Trophoblast cell (in vitro differentiated cells and primary cell): Measurements from ENCODE around the gene BCDIN3D.

Experiments used
- DNase-seq, 2 donors: peaks; one replicate each; pipeline ENCODE4 v3.0.0-alpha.2; 2016
- H2AFZ ChIP-seq: 2 replicates; pipeline ENCODE4 v1.6.1; 2013; ENCODE audit warnings: low read length, moderate library complexity, mild to moderate bottlenecking; ENCODE audit not compliant: insufficient read depth, poor library complexity
- H2AK5ac ChIP-seq: 2 replicates; pipeline ENCODE4 v1.6.1; 2013; ENCODE audit warnings: mild to moderate bottlenecking, low read length
- H2BK120ac ChIP-seq: 2 replicates; pipeline ENCODE4 v1.6.1; 2013; ENCODE audit warnings: low read length, mild to moderate bottlenecking, moderate library complexity; ENCODE audit not compliant: insufficient read depth, poor library complexity
- H2BK12ac ChIP-seq: 2 replicates; pipeline ENCODE4 v1.6.1; 2013; ENCODE audit warnings: mild to moderate bottlenecking, low read length, moderate library complexity
- H2BK5ac ChIP-seq: 2 replicates; pipeline ENCODE4 v1.6.1; 2013; ENCODE audit warnings: low read length, low read depth, moderate library complexity, mild to moderate bottlenecking; ENCODE audit not compliant: poor library complexity
- H3K14ac ChIP-seq: 2 replicates; pipeline ENCODE4 v1.6.1; 2013; ENCODE audit warnings: mild to moderate bottlenecking, low read length
- H3K18ac ChIP-seq: 2 replicates; pipeline ENCODE4 v1.6.1; 2013; ENCODE audit warnings: mild to moderate bottlenecking, low read length
- H3K23ac ChIP-seq: 2 replicates; pipeline ENCODE4 v1.6.1; 2013; ENCODE audit warnings: low read length
- H3K27ac ChIP-seq: 2 replicates; pipeline ENCODE4 v1.5.1; 2013; ENCODE audit warnings: low read depth, mild to moderate bottlenecking, inconsistent platforms, low read length, moderate library complexity
- H3K27me3 ChIP-seq: 2 replicates; pipeline ENCODE4 v1.6.1; 2013; ENCODE audit warnings: inconsistent platforms, mild to moderate bottlenecking, low read length, moderate library complexity; ENCODE audit not compliant: insufficient read depth
- H3K36me3 ChIP-seq, 2 experiments: 1 replicate in 1 of 2; 2 replicates in 1 of 2; pipeline ENCODE4 v1.6.1; 2013; ENCODE audit warnings: low read length in 2 of 2, mild to moderate bottlenecking in 2 of 2, moderate library complexity in 1 of 2; ENCODE audit not compliant: insufficient read depth in 2 of 2, control insufficient read depth in 1 of 2
- H3K4ac ChIP-seq: 2 replicates; pipeline ENCODE4 v1.6.1; 2013; ENCODE audit warnings: low read depth, mild to moderate bottlenecking, low read length, moderate library complexity
- H3K4me1 ChIP-seq, 2 experiments: 1 replicate in 1 of 2; 2 replicates in 1 of 2; pipeline ENCODE4 v1.6.1; 2013; ENCODE audit warnings: low read length in 2 of 2, mild to moderate bottlenecking in 2 of 2, moderate library complexity in 1 of 2; ENCODE audit not compliant: insufficient read depth in 2 of 2, control insufficient read depth in 1 of 2
- H3K4me2 ChIP-seq: 2 replicates; pipeline ENCODE4 v1.6.1; 2013; ENCODE audit warnings: inconsistent platforms, mild to moderate bottlenecking, low read length, moderate library complexity
- H3K4me3 ChIP-seq: 2 replicates; pipeline ENCODE4 v1.5.1; 2013; ENCODE audit warnings: mild to moderate bottlenecking, low read depth, low read length, inconsistent platforms
- H3K79me1 ChIP-seq: one replicate; pipeline ENCODE4 v1.6.1; 2013; ENCODE audit warnings: low read length
- H3K79me2 ChIP-seq: 2 replicates; pipeline ENCODE4 v1.6.1; 2013; ENCODE audit warnings: low read length, mild to moderate bottlenecking; ENCODE audit not compliant: control insufficient read depth, insufficient read depth, poor library complexity
- H3K9ac ChIP-seq: 2 replicates; pipeline ENCODE4 v1.6.1; 2013; ENCODE audit warnings: mild to moderate bottlenecking, low read length
- H3K9me3 ChIP-seq: 2 replicates; pipeline ENCODE4 v1.6.1; 2013; ENCODE audit warnings: low read depth, mild to moderate bottlenecking, control low read depth, inconsistent platforms, low read length; ENCODE audit not compliant: insufficient read depth
- H4K12ac ChIP-seq: 2 replicates; pipeline ENCODE4 v1.6.1; 2013; ENCODE audit warnings: low read depth, mild to moderate bottlenecking, low read length, moderate library complexity
- H4K8ac ChIP-seq: 2 replicates; pipeline ENCODE4 v1.6.1; 2013; ENCODE audit warnings: low read depth, mild to moderate bottlenecking, low read length, moderate library complexity
- H4K91ac ChIP-seq: one replicate; pipeline ENCODE4 v1.6.1; 2013; ENCODE audit warnings: low read depth, mild to moderate bottlenecking, low read length, moderate library complexity
- WGBS: extraction: QIAGEN DNeasy Blood & Tissue Kit; methylation state at CpG from one replicate; pipeline ENCODE4 v1.1.7; 2013; ENCODE audit warnings: missing lambda C conversion rate; ENCODE audit not compliant: insufficient read length, insufficient coverage; ENCODE audit errors: extremely low coverage; 5-methylcytosine and 5-hydroxymethylcytosine counted together

BCDIN3D gene

DNA sequence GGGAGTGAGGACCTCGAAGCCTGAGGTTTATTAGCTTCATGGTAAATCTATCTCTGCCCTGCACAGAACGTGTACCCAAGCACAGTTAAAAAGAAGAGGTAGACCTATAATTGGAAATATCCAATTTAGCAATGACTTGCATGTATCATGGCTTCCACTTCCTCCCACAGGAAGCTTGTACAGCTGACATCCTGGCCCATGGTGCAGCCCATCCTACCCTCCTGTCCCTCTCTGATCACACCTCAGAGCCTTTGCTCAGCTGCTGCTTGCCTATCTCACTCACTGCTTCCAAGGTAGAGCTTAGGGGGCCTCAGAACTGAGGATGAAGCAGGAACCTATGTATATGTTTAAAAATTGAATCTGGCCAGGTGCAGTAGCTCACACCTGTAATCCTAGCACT lies 4.3 kb upstream of the BCDIN3D start:
- Histone ChIP-seq H3K4me1 (peaks cover 2% of the 10 kb centered on the region in 2 experiments), H2BK12ac (no peak overlapping the region), H3K27ac (no peak overlapping the region), H3K79me2 (no peaks in the 10 kb centered on the region), H3K14ac (no peak overlapping the region), H2AFZ (no peak overlapping the region), H3K27me3 (no peaks in the 10 kb centered on the region), H3K18ac (no peak overlapping the region), H3K9me3 (no peaks in the 10 kb centered on the region), H2AK5ac (no peak overlapping the region), H2BK120ac (no peak overlapping the region), H3K9ac (no peak overlapping the region), H3K4me3 (no peak overlapping the region), H4K8ac (no peak overlapping the region), H3K79me1 (peaks cover 4% of the 10 kb centered on the region), H4K91ac (no peak overlapping the region), H2BK5ac (no peak overlapping the region), H3K4ac (no peak overlapping the region), H4K12ac (no peak overlapping the region), H3K36me3 (no peaks in the 10 kb centered on the region), H3K23ac (no peak overlapping the region), H3K4me2 (no peak overlapping the region)
- WGBS, result no CpG with 5 or more reads among the region's 2 CpGs
- DNase-seq, result no peak

- Histone ChIP-seq H3K36me3 (no peaks in the 10 kb centered on the region), H3K4me3 (no peak overlapping the region), H3K9me3 (no peaks in the 10 kb centered on the region), H3K18ac (no peak overlapping the region), H3K79me1 (peaks cover 4% of the 10 kb centered on the region), H4K12ac (no peak overlapping the region), H3K14ac (no peak overlapping the region), H2BK12ac (no peak overlapping the region), H2BK5ac (no peak overlapping the region), H2AK5ac (no peak overlapping the region), H2AFZ (no peak overlapping the region), H3K4me2 (no peak overlapping the region), H3K27ac (no peak overlapping the region), H4K91ac (no peak overlapping the region), H4K8ac (no peak overlapping the region), H3K27me3 (no peaks in the 10 kb centered on the region), H3K23ac (no peak overlapping the region), H3K4me1 (peaks cover 5 to 6% of the 10 kb centered on the region in 2 experiments), H3K79me2 (no peaks in the 10 kb centered on the region), H2BK120ac (no peak overlapping the region), H3K9ac (no peak overlapping the region), H3K4ac (no peak overlapping the region)
- no CpG with 5 or more reads among the region's 2 CpGs for WGBS
- DNase-seq, result no peak
Measured at GRCh38 chr12:49846032-49846431, 3.1 kb upstream of the BCDIN3D start.

DNA sequence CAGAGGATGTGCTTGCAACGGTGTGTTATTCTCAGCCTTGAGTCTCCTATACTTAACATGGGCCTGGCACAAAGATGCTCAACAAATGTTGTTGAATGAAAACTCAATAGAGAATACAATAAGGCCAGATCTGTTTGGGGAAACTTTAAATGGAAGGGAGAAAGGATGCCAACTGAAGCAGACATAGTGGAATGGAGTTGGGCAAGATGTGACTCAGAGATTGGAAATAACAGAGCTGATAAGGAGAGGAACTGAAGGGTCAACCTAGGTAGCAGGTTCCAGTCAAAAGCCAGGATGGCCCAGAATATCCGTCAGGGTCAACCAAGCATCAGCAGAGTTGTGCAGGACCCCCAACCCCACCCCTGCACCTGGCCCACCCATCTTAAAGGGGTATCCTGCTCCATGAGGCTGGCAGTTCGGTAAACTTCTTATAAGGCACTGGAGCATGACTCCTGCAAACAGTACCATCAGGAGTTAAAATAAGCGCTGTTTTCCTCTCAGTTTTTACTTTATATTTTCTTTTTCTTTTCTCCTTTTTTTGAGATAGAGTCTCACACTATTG lies 1.1 kb upstream of the BCDIN3D start:
- no peak overlapping the region for H3K27ac ChIP-seq
- no peak overlapping the region for H3K23ac ChIP-seq
- H4K8ac ChIP-seq, result no peak overlapping the region
- no peak overlapping the region for H3K14ac ChIP-seq
- H3K4me2 ChIP-seq, result no peak overlapping the region
- no peaks in the 10 kb centered on the region for H3K27me3 ChIP-seq
- H2BK5ac ChIP-seq, result no peak overlapping the region
- no peak overlapping the region for H3K4ac ChIP-seq
- no peak overlapping the region for H3K4me3 ChIP-seq
- no peaks in the 10 kb centered on the region for H3K79me2 ChIP-seq
- no peaks in the 10 kb centered on the region for H3K36me3 ChIP-seq
- H2BK120ac ChIP-seq, result no peak overlapping the region
- no peak overlapping the region for H4K12ac ChIP-seq
- no peak overlapping the region for H2AK5ac ChIP-seq
- no peak overlapping the region for H3K9ac ChIP-seq
- H3K4me1 ChIP-seq, result peaks cover 5 to 6% of the 10 kb centered on the region in 2 experiments
- H3K79me1 ChIP-seq, result peaks cover 4% of the 10 kb centered on the region
- H2BK12ac ChIP-seq, result no peak overlapping the region
- H3K9me3 ChIP-seq, result no peaks in the 10 kb centered on the region
- H3K18ac ChIP-seq, result no peak overlapping the region
- DNase-seq, result peak; percentile 35 to 77
- H2AFZ ChIP-seq, result no peak overlapping the region
- no CpG with 5 or more reads among the region's 4 CpGs for WGBS
- H4K91ac ChIP-seq, result no peak overlapping the region

GRCh38 chr12:49843411-49843810 lies 505 bp upstream of the BCDIN3D start:
- no CpG with 5 or more reads among the region's 7 CpGs for WGBS
- H3K23ac ChIP-seq, result no peak overlapping the region
- H3K4ac ChIP-seq, result no peak overlapping the region
- H2BK5ac ChIP-seq, result no peak overlapping the region
- no peaks in the 10 kb centered on the region for H3K36me3 ChIP-seq
- H3K4me2 ChIP-seq, result peak overlapping the region; percentile 94
- H3K9ac ChIP-seq, result no peak overlapping the region
- H3K18ac ChIP-seq, result no peak overlapping the region
- H4K8ac ChIP-seq, result peak overlapping the region; percentile 77
- no peaks in the 10 kb centered on the region for H3K27me3 ChIP-seq
- peak overlapping the region; percentile 64 for H2AFZ ChIP-seq
- H3K9me3 ChIP-seq, result no peaks in the 10 kb centered on the region
- H2BK12ac ChIP-seq, result no peak overlapping the region
- H2AK5ac ChIP-seq, result no peak overlapping the region
- peak overlapping the region; percentile 55 for H3K14ac ChIP-seq
- H3K4me3 ChIP-seq, result no peak overlapping the region
- peaks cover 4% of the 10 kb centered on the region for H3K79me1 ChIP-seq
- DNase-seq, result no peak
- no peaks in the 10 kb centered on the region for H3K79me2 ChIP-seq
- H3K4me1 ChIP-seq, result peaks cover 5 to 6% of the 10 kb centered on the region in 2 experiments
- no peak overlapping the region for H2BK120ac ChIP-seq
- H3K27ac ChIP-seq, result peak overlapping the region; percentile 41
- H4K91ac ChIP-seq, result no peak overlapping the region
- H4K12ac ChIP-seq, result peak overlapping the region; percentile 63
